SK-N-SH (cell line): ENCODE measurements around the gene TAF6L. TPM values are rescaled to one million over a fixed set of nuclear protein-coding genes. Genes with fewer than 3 reads are reported as not detected.

Experiments used
- CTCF ChIA-PET: fragments of 300-600, 350-600 bp; formaldehyde crosslinking; extraction: SDS; loops from one replicate; lab custom pipeline; 2021; lab: Yijun Ruan, JAX
- POLR2A ChIA-PET: fragments of 350-600 bp; sonication (Branson Sonifier 250); formaldehyde crosslinking; extraction: SDS; loops from one replicate; lab custom pipeline; 2020; ENCODE audit warnings: antibody characterized with exemption, inconsistent platforms; lab: Yijun Ruan, JAX
- DNase-seq: peaks from one replicate; pipeline ENCODE4 v3.0.0; 2012
- H2AFZ ChIP-seq: fragments of 200-600 bp; sonication (generic); 2 replicates; pipeline ENCODE4 v1.8.1; 2016; ENCODE audit warnings: antibody characterized with exemption, mild to moderate bottlenecking, low read depth
- H3F3A ChIP-seq: fragments of 200-600 bp; sonication (generic); replicated peaks from 2 replicates; pipeline ENCODE3; 2016; ENCODE audit warnings: antibody characterized with exemption, mild to moderate bottlenecking; ENCODE audit not compliant: insufficient read depth
- H3K27ac ChIP-seq, 2 experiments: fragments of 200-500 bp in 1 of 2; fragments of 200-600 bp in 1 of 2; sonication (Bioruptor generic) in 1 of 2; sonication (generic), shearing (Covaris generic) in 1 of 2; 2 replicates each; pipeline versions ENCODE4 v1.5.1 to v1.6.1; 2014 to 2016; ENCODE audit warnings: low read depth in 2 of 2, inconsistent platforms in 1 of 2, low read length in 1 of 2, mild to moderate bottlenecking in 1 of 2, mixed read lengths in 1 of 2
- H3K27me3 ChIP-seq: fragments of 200-600 bp; sonication (generic), shearing (Covaris generic); 2 replicates; pipeline ENCODE4 v1.6.1; 2016; ENCODE audit warnings: mixed run types; ENCODE audit not compliant: insufficient read depth
- H3K36me3 ChIP-seq, 2 experiments: fragments of 200-500 bp in 1 of 2; fragments of 200-600 bp in 1 of 2; sonication (Bioruptor generic) in 1 of 2; sonication (generic) in 1 of 2; replicated peaks in 1 of 2; 2 replicates each; pipeline versions ENCODE3 to v1.5.1; 2014 to 2016; ENCODE audit warnings: low read length in 1 of 2, mild to moderate bottlenecking in 1 of 2; ENCODE audit not compliant: insufficient read depth in 2 of 2, control insufficient read depth in 1 of 2
- H3K4me1 ChIP-seq, 2 experiments: fragments of 200-500 bp in 1 of 2; fragments of 200-600 bp in 1 of 2; sonication (Bioruptor generic) in 1 of 2; sonication (generic), shearing (Covaris generic) in 1 of 2; 2 replicates each; pipeline versions ENCODE4 v1.5.1 to v1.6.1; 2014 to 2016; ENCODE audit warnings: low read depth in 1 of 2, low read length in 1 of 2, mixed run types in 1 of 2; ENCODE audit not compliant: insufficient read depth in 2 of 2, control insufficient read depth in 1 of 2
- H3K4me2 ChIP-seq: fragments of 200-600 bp; sonication (generic), shearing (Covaris generic); 2 replicates; pipeline ENCODE4 v1.6.1; 2017; ENCODE audit warnings: mixed run types
- H3K4me3 ChIP-seq, 2 experiments: fragments of 200-500 bp in 1 of 2; fragments of 200-600 bp in 1 of 2; sonication (Bioruptor generic) in 1 of 2; sonication (generic), shearing (Covaris generic) in 1 of 2; 2 replicates each; pipeline versions ENCODE4 v1.5.1 to v1.8.1; 2014 to 2016; ENCODE audit warnings: low read depth in 2 of 2, inconsistent platforms in 1 of 2, low read length in 1 of 2, mild to moderate bottlenecking in 1 of 2, mixed read lengths in 1 of 2, moderate library complexity in 1 of 2
- H3K79me2 ChIP-seq: fragments of 200-600 bp; sonication (generic); 2 replicates; pipeline ENCODE4 v1.8.1; 2017; ENCODE audit warnings: mild to moderate bottlenecking; ENCODE audit not compliant: insufficient read depth
- H3K9ac ChIP-seq: fragments of 200-600 bp; sonication (generic); 2 replicates; pipeline ENCODE4 v1.6.1; 2017; ENCODE audit warnings: mixed run types
- H3K9me2 ChIP-seq: fragments of 200-600 bp; sonication (generic); 2 replicates; pipeline ENCODE4 v1.6.1; 2017; ENCODE audit warnings: mixed run types
- H3K9me3 ChIP-seq: fragments of 200-600 bp; sonication (generic); 2 replicates; pipeline ENCODE4 v1.6.1; 2017; ENCODE audit warnings: mixed run types, mild to moderate bottlenecking, moderate library complexity
- H4K20me1 ChIP-seq: fragments of 200-600 bp; sonication (generic); 2 replicates; pipeline ENCODE4 v1.6.1; 2017; ENCODE audit warnings: mild to moderate bottlenecking, mixed run types; ENCODE audit not compliant: insufficient read depth
- FOSL2 ChIP-seq: IDR thresholded peaks from 2 replicates; pipeline ENCODE4 v1.4.0; 2012; ENCODE audit warnings: low read depth, mild to moderate bottlenecking, moderate library complexity, borderline replicate concordance
- FOXJ3 ChIP-seq: sonication (generic); formaldehyde crosslinking; IDR thresholded peaks from 2 replicates; pipeline ENCODE4 v1.5.1; 2020; ENCODE audit warnings: mild to moderate bottlenecking, missing genetic modification reagents
- GABPA ChIP-seq: IDR thresholded peaks from 2 replicates; pipeline ENCODE4 v1.4.0; 2012; ENCODE audit warnings: low read depth, mild to moderate bottlenecking
- GATA2 ChIP-seq: sonication (generic); formaldehyde crosslinking; IDR thresholded peaks from 2 replicates; pipeline ENCODE4 v1.5.0; 2020; ENCODE audit warnings: mild to moderate bottlenecking, missing genetic modification reagents
- IRF3 ChIP-seq: fragments of 150-350 bp; IDR thresholded peaks from 2 replicates; pipeline ENCODE4 v1.6.1; 2016; ENCODE audit warnings: mild to moderate bottlenecking, low read depth, low read length
- JUND ChIP-seq: IDR thresholded peaks from 2 replicates; pipeline ENCODE4 v1.4.0; 2012
- MXI1 ChIP-seq: IDR thresholded peaks from 2 replicates; pipeline ENCODE4 v1.6.1; 2012; ENCODE audit warnings: mild to moderate bottlenecking, low read depth, low read length, improper control_type of control experiment
- PBX3 ChIP-seq: IDR thresholded peaks from 2 replicates; pipeline ENCODE4; 2012
- POLR2AphosphoS5 ChIP-seq: IDR thresholded peaks from 2 replicates; pipeline ENCODE4 v1.6.1; 2012; ENCODE audit warnings: low read depth, low read length
- RCOR1 ChIP-seq: fragments of 150-350 bp; IDR thresholded peaks from 2 replicates; pipeline ENCODE4 v1.6.1; 2017; ENCODE audit warnings: antibody characterized with exemption, low read length
- TAF1 ChIP-seq: IDR thresholded peaks from 2 replicates; pipeline ENCODE4 v1.6.1; 2012; ENCODE audit warnings: low read depth, mild to moderate bottlenecking, low read length, moderate library complexity, borderline replicate concordance
- USF1 ChIP-seq: IDR thresholded peaks from 2 replicates; pipeline ENCODE4 v1.4.0; 2012; ENCODE audit warnings: low read depth, borderline replicate concordance
- ZBTB33 ChIP-seq: IDR thresholded peaks from 2 replicates; pipeline ENCODE4 v1.4.0; 2012; ENCODE audit warnings: low read depth, borderline replicate concordance
- WGBS: methylation state at CpG from one replicate; pipeline ENCODE4 v1.1.6; 2017; ENCODE audit warnings: low lambda C conversion rate; 5-methylcytosine and 5-hydroxymethylcytosine counted together
- polyA plus RNA-seq, 3 experiments: library from polyadenylated mRNA; depleted of rRNA; stranded (reverse); fragments of >200 nt; gene quantifications; 2 replicates each; pipeline ENCODE4 v1.2.3, GENCODE V29; 2012

TAF6L gene
- polyA plus RNA-seq, 1 of the 3 experiments (the other 2 are of a cell fraction) = 33.6 TPM

GRCh38 chr11:62752177-62752785, 18.9 kb upstream of the TAF6L start:
- 92% methylated on average over 9 of the region's 14 CpGs for WGBS
- H3K27ac ChIP-seq = no peak overlapping the region
- no peak for TF ChIP-seq USF1
- TF ChIP-seq RCOR1 = no peak
- TF ChIP-seq GATA2 (CRISPR knock-in tag) = no peak
- no peak for TF ChIP-seq JUND
- no peak for TF ChIP-seq IRF3
- TF ChIP-seq PBX3 = no peak
- no peaks in the 10 kb centered on the region for H3K9me3 ChIP-seq
- no peak overlapping the region for H2AFZ ChIP-seq
- no peak for DNase-seq
- peaks cover 23% of the 10 kb centered on the region for H3F3A ChIP-seq
- peaks cover 0 to 9% of the 10 kb centered on the region in 2 experiments for H3K36me3 ChIP-seq
- H3K9me2 ChIP-seq = no peaks in the 10 kb centered on the region
- H3K4me3 ChIP-seq = no peak overlapping the region
- CTCF ChIA-PET = interaction anchor here (1.0 to 3.3 kb wide), 4 partner anchors 9 to 327 kb away, joined by 3 to 18 read pairs (median 4); partner anchors contain the start of gene POLR2G
- peaks cover 6 to 11% of the 10 kb centered on the region in 2 experiments; a peak in 3 of 4 replicates for H3K4me1 ChIP-seq
- peaks cover 33% of the 10 kb centered on the region; the same call in 1 of the 2 replicates for H3K79me2 ChIP-seq
- no peak overlapping the region for H3K4me2 ChIP-seq
- POLR2A ChIA-PET = interaction anchor here (0.7 kb wide), 2 partner anchors 9 to 54 kb away, joined by 3 read pairs; partner anchors contain the start of gene POLR2G
- no peaks in the 10 kb centered on the region for H4K20me1 ChIP-seq
- no peak overlapping the region for H3K9ac ChIP-seq
- no peaks in the 10 kb centered on the region for H3K27me3 ChIP-seq

- Histone ChIP-seq H3K9me2 (no peaks in the 10 kb centered on the region), H3K9me3 (no peaks in the 10 kb centered on the region), H3K27ac (peak overlapping the region; percentile 48 to 85; a peak in 2 of 4 replicates), H3K4me3 (peak overlapping the region; percentile 66 to 69), H3K27me3 (no peaks in the 10 kb centered on the region), H3K36me3 (peaks cover 0 to 7% of the 10 kb centered on the region in 2 experiments), H3K4me1 (peaks cover 6 to 11% of the 10 kb centered on the region in 2 experiments; a peak in 3 of 4 replicates), H4K20me1 (no peaks in the 10 kb centered on the region), H3K79me2 (peaks cover 33% of the 10 kb centered on the region; the same call in 1 of the 2 replicates), H3K4me2 (peak overlapping the region; percentile 73), H2AFZ (peak overlapping the region; percentile 90), H3F3A (peaks cover 17% of the 10 kb centered on the region)
- ChIA-PET POLR2A (interaction anchor here (0.7 to 2.3 kb wide), 22 partner anchors 8 to 179 kb away, joined by 3 to 33 read pairs (median 8); partner anchors contain the start of genes BSCL2, C11orf98, CSKMT and EEF1G), CTCF (interaction anchor here (0.7 to 3.3 kb wide), 9 partner anchors 9 to 328 kb away, joined by 3 to 18 read pairs (median 4); partner anchors contain the start of gene TAF6L)
- DNase-seq = no peak
- TF ChIP-seq TAF1 (no peak), POLR2AphosphoS5 (no peak), GABPA (no peak), FOXJ3 (CRISPR knock-in tag) (no peak), MXI1 (no peak), FOSL2 (no peak), PBX3 (no peak), JUND (no peak), RCOR1 (no peak), ZBTB33 (no peak)
- TF ChIP-seq, all 33 proteins: peak for 0
- WGBS = 85% methylated on average over 10 of the region's 15 CpGs
- peak overlapping the region; percentile 83 for H3K9ac ChIP-seq
Observed at GRCh38 chr11:62752994-62753735, 18.0 kb upstream of the TAF6L start.
